ENCODE results near the gene PNPLA6.

GRCh38 chr19:7529610-7530490 lies 5.7 kb upstream of the PNPLA6 start:
- no peak for TF ChIP-seq CTCF (IDR thresholded peaks at IDR 0.05)
- TF ChIP-seq TAF1 (IDR thresholded peaks at IDR 0.05; ENCODE audit: borderline replicate concordance, low read depth, low read length), result no peak
- no peak for TF ChIP-seq EZH2phosphoT487 (IDR thresholded peaks at IDR 0.05; ENCODE audit: borderline replicate concordance, low read depth)
- no peak for TF ChIP-seq POLR2AphosphoS5 (IDR thresholded peaks at IDR 0.05; ENCODE audit: low read depth, low read length)
- TF ChIP-seq MAX (IDR thresholded peaks at IDR 0.05; ENCODE audit: low read depth), result no peak
- TF ChIP-seq CHD2 (IDR thresholded peaks at IDR 0.05; ENCODE audit: low read length, partially characterized antibody), result no peak
